ENCODE measurements around the gene GPAT3.

GPAT3 gene

GRCh38 chr4:83535520-83536361 is at the start of gene GPAT3 (continued):
- TF ChIP-seq ZNF548 (tag by site-specific recombination; IDR thresholded peaks at IDR 0.05) (peak; percentile 60; the same call in 1 of the 2 replicates), GLI4 (tag by site-specific recombination; IDR thresholded peaks at IDR 0.05) (no peak), ZNF600 (tag by site-specific recombination; IDR thresholded peaks at IDR 0.05) (peak; percentile 89), IKZF3 (tag by site-specific recombination; IDR thresholded peaks at IDR 0.05) (peak; percentile 75), ZNF76 (tag by site-specific recombination; IDR thresholded peaks at IDR 0.05; ENCODE audit: borderline replicate concordance, low read depth) (peak; percentile 33; the same call in 1 of the 2 replicates), ZNF24 (tag by site-specific recombination; IDR thresholded peaks at IDR 0.05) (peak; percentile 64; the same call in 1 of the 2 replicates), ZNF473 (tag by site-specific recombination; IDR thresholded peaks at IDR 0.05) (no peak), ZNF585B (tag by site-specific recombination; IDR thresholded peaks at IDR 0.05) (no peak), ZNF677 (tag by site-specific recombination; IDR thresholded peaks at IDR 0.05) (no peak), ZNF274 (IDR thresholded peaks at IDR 0.05; ENCODE audit: low read length) (no peak), ZNF274 (tag by site-specific recombination; IDR thresholded peaks at IDR 0.05; ENCODE audit: borderline replicate concordance) (no peak), OSR2 (tag by site-specific recombination; IDR thresholded peaks at IDR 0.05) (no peak), ZFHX2 (tag by site-specific recombination; conservative IDR thresholded peaks at IDR 0.05) (peak; percentile 35), ZNF423 (tag by site-specific recombination; IDR thresholded peaks at IDR 0.05) (peak; percentile 56; the same call in 1 of the 2 replicates), ZNF521 (tag by site-specific recombination; IDR thresholded peaks at IDR 0.05) (no peak), ZNF426 (tag by site-specific recombination; IDR thresholded peaks at IDR 0.05) (no peak), ZNF280C (tag by site-specific recombination; IDR thresholded peaks at IDR 0.05) (no peak), GLIS2 (tag by site-specific recombination; IDR thresholded peaks at IDR 0.05) (peak; percentile 88), MEIS1 (CRISPR knock-in tag; IDR thresholded peaks at IDR 0.05; ENCODE audit: borderline replicate concordance) (no peak), ZNF221 (tag by site-specific recombination; IDR thresholded peaks at IDR 0.05; ENCODE audit: borderline replicate concordance) (no peak), ZNF488 (tag by site-specific recombination; IDR thresholded peaks at IDR 0.05) (no peak), HOXC10 (CRISPR knock-in tag; IDR thresholded peaks at IDR 0.05) (no peak), ZBTB17 (tag by site-specific recombination; IDR thresholded peaks at IDR 0.05) (no peak), ZNF184 (tag by site-specific recombination; IDR thresholded peaks at IDR 0.05) (peak; percentile 26; the same call in 1 of the 2 replicates), HOXA7 (CRISPR knock-in tag; IDR thresholded peaks at IDR 0.05; ENCODE audit: borderline replicate concordance) (no peak), SP3 (tag by site-specific recombination; IDR thresholded peaks at IDR 0.05) (peak; percentile 65), ZNF140 (tag by site-specific recombination; IDR thresholded peaks at IDR 0.05) (no peak), ZNF16 (tag by site-specific recombination; IDR thresholded peaks at IDR 0.05; ENCODE audit: low read depth) (no peak), ZNF211 (tag by site-specific recombination; IDR thresholded peaks at IDR 0.05; ENCODE audit: low read depth) (no peak), ZNF596 (tag by site-specific recombination; IDR thresholded peaks at IDR 0.05) (no peak), ZNF830 (tag by site-specific recombination; IDR thresholded peaks at IDR 0.05; ENCODE audit: low read depth) (no peak), ZSCAN4 (tag by site-specific recombination; IDR thresholded peaks at IDR 0.05) (no peak), ZBTB6 (tag by site-specific recombination; IDR thresholded peaks at IDR 0.05) (no peak), ZNF623 (tag by site-specific recombination; IDR thresholded peaks at IDR 0.05) (no peak), SETDB1 (IDR thresholded peaks at IDR 0.05; ENCODE audit: insufficient read length, low read length) (no peak), ZNF311 (tag by site-specific recombination; IDR thresholded peaks at IDR 0.05; ENCODE audit: borderline replicate concordance) (no peak), MZF1 (tag by site-specific recombination; IDR thresholded peaks at IDR 0.05; ENCODE audit: borderline replicate concordance) (no peak), ZNF701 (tag by site-specific recombination; IDR thresholded peaks at IDR 0.05) (no peak)
